LNCAP (cell line): Measurements from ENCODE around the gene WRNIP1.

ENCODE experiments used
- TF ChIP-seq, protein P1 (sequence below): fragments of 450-650 bp; IDR thresholded peaks from 2 replicates; pipeline ENCODE4 v1.5.1; 2017; ENCODE audit warnings: mild to moderate bottlenecking

WRNIP1 gene

GRCh38 chr6:2734488-2735166, 30.6 kb upstream of the WRNIP1 start:
- TF ChIP-seq, protein P1, sequence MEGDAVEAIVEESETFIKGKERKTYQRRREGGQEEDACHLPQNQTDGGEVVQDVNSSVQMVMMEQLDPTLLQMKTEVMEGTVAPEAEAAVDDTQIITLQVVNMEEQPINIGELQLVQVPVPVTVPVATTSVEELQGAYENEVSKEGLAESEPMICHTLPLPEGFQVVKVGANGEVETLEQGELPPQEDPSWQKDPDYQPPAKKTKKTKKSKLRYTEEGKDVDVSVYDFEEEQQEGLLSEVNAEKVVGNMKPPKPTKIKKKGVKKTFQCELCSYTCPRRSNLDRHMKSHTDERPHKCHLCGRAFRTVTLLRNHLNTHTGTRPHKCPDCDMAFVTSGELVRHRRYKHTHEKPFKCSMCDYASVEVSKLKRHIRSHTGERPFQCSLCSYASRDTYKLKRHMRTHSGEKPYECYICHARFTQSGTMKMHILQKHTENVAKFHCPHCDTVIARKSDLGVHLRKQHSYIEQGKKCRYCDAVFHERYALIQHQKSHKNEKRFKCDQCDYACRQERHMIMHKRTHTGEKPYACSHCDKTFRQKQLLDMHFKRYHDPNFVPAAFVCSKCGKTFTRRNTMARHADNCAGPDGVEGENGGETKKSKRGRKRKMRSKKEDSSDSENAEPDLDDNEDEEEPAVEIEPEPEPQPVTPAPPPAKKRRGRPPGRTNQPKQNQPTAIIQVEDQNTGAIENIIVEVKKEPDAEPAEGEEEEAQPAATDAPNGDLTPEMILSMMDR = no peak

- TF ChIP-seq, protein P1 = no peak
Observed at GRCh38 chr6:2737885-2738284, 27.3 kb upstream of the WRNIP1 start.

DNA sequence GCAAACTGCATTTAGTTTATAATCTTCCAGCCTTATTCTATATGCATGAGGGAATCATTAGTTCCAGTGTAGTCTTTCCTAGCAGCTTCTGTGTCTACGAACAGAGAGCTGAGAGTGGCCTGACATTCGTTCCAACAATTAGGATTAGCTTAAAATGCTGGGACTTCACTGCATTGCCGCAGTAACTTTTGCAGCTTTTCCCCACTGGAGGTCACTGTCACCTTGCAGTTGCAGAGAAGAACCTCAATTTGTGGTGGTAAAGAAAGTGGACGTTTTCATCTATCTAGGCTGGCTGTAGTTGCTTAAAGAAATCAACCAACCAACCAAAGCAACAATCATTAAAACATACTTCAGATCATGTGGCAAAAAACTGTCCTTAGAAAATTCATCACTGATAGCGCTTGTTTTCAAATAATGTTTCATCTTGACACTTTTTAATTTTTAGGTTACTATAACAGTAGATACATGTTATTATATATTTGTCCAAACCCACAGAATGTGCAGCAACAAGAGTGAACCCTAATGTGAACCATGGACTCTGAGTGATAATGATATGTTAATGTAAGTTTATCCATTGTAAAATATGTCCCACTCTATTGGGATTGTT, 26.7 kb upstream of the WRNIP1 start:
- TF ChIP-seq, protein P1 = peak; percentile 73

DNA sequence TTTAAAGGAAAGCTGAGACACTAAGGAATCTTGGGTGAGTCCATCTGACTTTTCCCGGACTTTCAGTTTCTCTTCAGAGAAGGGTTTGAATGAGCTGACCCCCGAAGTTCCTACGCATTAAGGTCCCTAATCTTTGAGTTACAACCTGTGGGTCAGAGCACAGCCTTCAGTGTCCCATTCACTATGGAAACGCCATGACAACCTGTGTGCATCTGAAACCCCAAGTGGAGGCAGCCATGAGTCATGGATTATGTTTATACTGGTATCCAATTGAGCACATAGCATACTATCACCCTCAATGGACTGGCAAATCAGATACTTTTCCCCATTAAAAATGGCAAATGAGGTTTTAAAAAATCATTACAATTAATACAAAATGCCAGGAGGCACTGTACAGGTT, 25.9 kb upstream of the WRNIP1 start:
- TF ChIP-seq, protein P1 = no peak

GRCh38 chr6:2740581-2740980, 24.6 kb upstream of the WRNIP1 start:
- TF ChIP-seq, protein P1 = no peak

GRCh38 chr6:2741756-2742155, 23.4 kb upstream of the WRNIP1 start:
- TF ChIP-seq, protein P1 = no peak

- TF ChIP-seq, protein P1 = no peak
Observed at GRCh38 chr6:2743280-2744208, 21.6 kb upstream of the WRNIP1 start.
